ENCODE data around the gene ABCA2. TPM values are rescaled to one million over a fixed set of nuclear protein-coding genes. Genes with fewer than 3 reads are reported as not detected.

Gene ABCA2
- total and polyA plus RNA-seq, 11 donors = 13.1 to 44.3 (median 30.6) TPM

DNA sequence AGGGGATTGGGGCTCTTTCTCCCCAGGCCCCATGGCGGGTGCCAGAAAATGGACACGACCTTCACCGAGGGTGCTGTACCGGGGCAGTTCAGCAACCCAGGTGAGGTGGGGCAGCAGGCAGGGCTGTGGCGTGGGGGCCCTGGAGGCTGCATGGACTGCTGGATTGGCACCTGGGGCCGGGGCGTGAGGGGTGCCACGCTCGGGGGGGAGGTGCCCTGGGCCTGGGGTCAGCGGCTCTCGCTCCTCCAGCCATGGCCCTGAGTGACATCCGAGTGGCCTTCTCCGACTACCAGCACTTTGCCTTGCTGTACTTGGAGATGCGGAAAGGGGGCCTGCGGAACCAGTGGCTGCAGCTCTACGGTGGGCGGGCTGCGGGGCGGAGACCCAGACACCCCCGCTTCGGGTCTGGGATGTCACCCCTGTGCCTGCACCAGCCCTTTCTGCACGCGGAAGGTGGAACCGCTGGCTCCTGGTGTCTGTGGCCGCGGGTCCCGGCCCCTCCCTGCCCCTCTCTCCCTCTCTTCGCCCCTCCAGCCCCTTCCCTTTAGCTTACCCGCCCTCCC is 43.5 kb downstream of the ABCA2 start:
- intact Hi-C loops (cut with DNase I) = loop anchor here in 2 of 10 donors (5.0 kb wide), 2 partner anchors 37 to 192 kb away; partner anchors contain the start of genes C8G (in 1 of the 2) and TMEM141 (in 1 of the 2)
- no peaks in the 10 kb centered on the region for H3K36me3 ChIP-seq
- peak in 1 of 5 donors; percentile 25 for DNase-seq

DNA sequence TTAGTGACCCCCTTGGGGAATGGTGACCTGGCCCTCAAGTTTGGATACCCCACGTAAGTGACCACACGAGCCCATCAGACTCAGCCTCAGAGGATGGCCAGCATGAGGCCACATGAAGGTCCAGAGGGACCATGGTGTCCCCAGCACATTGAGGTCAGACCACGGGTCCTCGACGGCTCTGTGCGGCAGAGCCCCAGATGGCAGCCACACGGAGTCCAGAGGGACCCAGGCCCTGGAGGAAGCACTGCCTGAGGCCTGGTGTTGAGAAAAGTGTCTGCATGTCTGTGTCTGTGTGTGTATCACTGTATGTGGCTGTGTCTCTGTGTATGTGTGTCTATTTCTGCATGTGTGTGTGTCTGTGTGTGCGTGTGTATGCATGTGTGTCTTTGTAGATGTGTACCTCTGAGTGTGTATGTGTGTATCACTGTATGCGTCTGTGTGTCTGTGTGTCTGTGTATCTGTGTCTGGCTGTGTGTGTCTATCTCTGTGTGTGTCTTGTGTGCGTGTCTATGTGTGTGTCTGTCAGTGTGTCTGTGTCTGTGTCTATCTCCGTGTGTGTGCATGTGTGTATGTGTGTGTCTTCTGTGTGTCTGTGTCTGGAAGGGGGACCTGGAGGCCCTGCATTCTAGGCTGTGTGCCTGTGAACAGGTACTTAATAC is 44.3 kb downstream of the ABCA2 start:
- peak overlapping the region in 7 of 12 donors; percentile 14 to 98 (median 86) for H3K27ac ChIP-seq
- H3K36me3 ChIP-seq = no peaks in the 10 kb centered on the region
- H3K27me3 ChIP-seq = peaks cover 0 to 30% (median 6%) of the 10 kb centered on the region in 9 donors
- peaks cover 0 to 69% (median 34%) of the 10 kb centered on the region in 12 donors for H3K4me1 ChIP-seq
- 75 to 89% (median 80%) methylated on average over 7 to 11 of the region's 11 CpGs for WGBS, 4 donors
- no peaks in the 10 kb centered on the region for H3K9me3 ChIP-seq
- TF ChIP-seq POLR2A (IDR thresholded peaks at IDR 0.05) = no peak
- TF ChIP-seq, protein P1, sequence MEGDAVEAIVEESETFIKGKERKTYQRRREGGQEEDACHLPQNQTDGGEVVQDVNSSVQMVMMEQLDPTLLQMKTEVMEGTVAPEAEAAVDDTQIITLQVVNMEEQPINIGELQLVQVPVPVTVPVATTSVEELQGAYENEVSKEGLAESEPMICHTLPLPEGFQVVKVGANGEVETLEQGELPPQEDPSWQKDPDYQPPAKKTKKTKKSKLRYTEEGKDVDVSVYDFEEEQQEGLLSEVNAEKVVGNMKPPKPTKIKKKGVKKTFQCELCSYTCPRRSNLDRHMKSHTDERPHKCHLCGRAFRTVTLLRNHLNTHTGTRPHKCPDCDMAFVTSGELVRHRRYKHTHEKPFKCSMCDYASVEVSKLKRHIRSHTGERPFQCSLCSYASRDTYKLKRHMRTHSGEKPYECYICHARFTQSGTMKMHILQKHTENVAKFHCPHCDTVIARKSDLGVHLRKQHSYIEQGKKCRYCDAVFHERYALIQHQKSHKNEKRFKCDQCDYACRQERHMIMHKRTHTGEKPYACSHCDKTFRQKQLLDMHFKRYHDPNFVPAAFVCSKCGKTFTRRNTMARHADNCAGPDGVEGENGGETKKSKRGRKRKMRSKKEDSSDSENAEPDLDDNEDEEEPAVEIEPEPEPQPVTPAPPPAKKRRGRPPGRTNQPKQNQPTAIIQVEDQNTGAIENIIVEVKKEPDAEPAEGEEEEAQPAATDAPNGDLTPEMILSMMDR (IDR thresholded peaks at IDR 0.05) = no peak
- no peak overlapping the region for H3K4me3 ChIP-seq
- DNase-seq = peak in 1 of 5 donors; percentile 32
- peak in 1 of 4 donors; percentile 0 for ATAC-seq
- intact Hi-C loops (cut with DNase I) = loop anchor here in 2 of 10 donors (5.0 kb wide), 2 partner anchors 36 to 191 kb away; partner anchors contain the start of genes C8G (in 1 of the 2) and TMEM141 (in 1 of the 2)

More for the DNA sequence above, 43.5 kb downstream of the ABCA2 start:
- ATAC-seq = no peak
- no peak for TF ChIP-seq POLR2A (IDR thresholded peaks at IDR 0.05)
- TF ChIP-seq, protein P1 (IDR thresholded peaks at IDR 0.05) = no peak
- H3K9me3 ChIP-seq = no peaks in the 10 kb centered on the region
- 53 to 66% (median 63%) methylated on average over 20 to 29 of the region's 29 CpGs for WGBS, 4 donors
- peaks cover 0 to 61% (median 30%) of the 10 kb centered on the region in 12 donors for H3K4me1 ChIP-seq
- H3K4me3 ChIP-seq = peak overlapping the region in 1 of 12 donors; percentile 12
- H3K27ac ChIP-seq = peak overlapping the region in 2 of 12 donors; percentile 43 to 86
- peaks cover 0 to 30% (median 6%) of the 10 kb centered on the region in 9 donors for H3K27me3 ChIP-seq

- Histone ChIP-seq H3K36me3 (no peaks in the 10 kb centered on the region), H3K4me1 (peaks cover 0 to 72% (median 34%) of the 10 kb centered on the region in 12 donors)
- ATAC-seq = no peak
Observed at GRCh38 chr9:136983167-136983566, 44.9 kb downstream of the ABCA2 start.

More at GRCh38 chr9:136983167-136983566, 44.9 kb downstream of the ABCA2 start:
- Histone ChIP-seq H3K9me3 (no peaks in the 10 kb centered on the region), H3K27ac (peak overlapping the region in 7 of 12 donors; percentile 14 to 98 (median 86)), H3K27me3 (peaks cover 0 to 30% (median 6%) of the 10 kb centered on the region in 9 donors), H3K4me3 (no peak overlapping the region)
- peak in 1 of 5 donors; percentile 27 for DNase-seq
- whole genome bisulfite sequencing, 4 donors = 68 to 81% (median 75%) methylated on average over 7 to 9 of the region's 9 CpGs
- TF ChIP-seq, protein P1 (IDR thresholded peaks at IDR 0.05) = no peak
- no peak for TF ChIP-seq POLR2A (IDR thresholded peaks at IDR 0.05)
- intact Hi-C loops (cut with DNase I) = loop anchor here in 2 of 10 donors (5.0 kb wide), 2 partner anchors 36 to 191 kb away; partner anchors contain the start of genes C8G (in 1 of the 2) and TMEM141 (in 1 of the 2)
